Ammon's horn (tissue), 1 donor: Measurements from ENCODE around the gene BDH1.
"Not testable (repeated sequence)": the region's sequence is repeated elsewhere in the genome, so short reads cannot be mapped to it uniquely, and the experiment has no call there.

ENCODE experiments used
- DNase-seq: peaks from one replicate; pipeline ENCODE4 v3.0.0-alpha.2; 2016; ENCODE audit warnings: low spot score

BDH1 gene, protein sequence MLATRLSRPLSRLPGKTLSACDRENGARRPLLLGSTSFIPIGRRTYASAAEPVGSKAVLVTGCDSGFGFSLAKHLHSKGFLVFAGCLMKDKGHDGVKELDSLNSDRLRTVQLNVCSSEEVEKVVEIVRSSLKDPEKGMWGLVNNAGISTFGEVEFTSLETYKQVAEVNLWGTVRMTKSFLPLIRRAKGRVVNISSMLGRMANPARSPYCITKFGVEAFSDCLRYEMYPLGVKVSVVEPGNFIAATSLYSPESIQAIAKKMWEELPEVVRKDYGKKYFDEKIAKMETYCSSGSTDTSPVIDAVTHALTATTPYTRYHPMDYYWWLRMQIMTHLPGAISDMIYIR

GRCh38 chr3:197555281-197556261 is at the start of gene BDH1:
Gene BDH1 (minus strand): TSS chr3:197555968. CDS start chr3:197546443, 9,525 bp downstream.
- DNase-seq = peak; percentile 59

GRCh38 chr3:197603317-197603933 is 47.7 kb upstream of the BDH1 start:
- DNase-seq = no peak

- DNase-seq = not testable (repeated sequence)
Measured at GRCh38 chr3:197602351-197602750, 46.6 kb upstream of the BDH1 start.

- DNase-seq = not testable (repeated sequence)
Measured at GRCh38 chr3:197601566-197601840, 45.7 kb upstream of the BDH1 start.

DNA sequence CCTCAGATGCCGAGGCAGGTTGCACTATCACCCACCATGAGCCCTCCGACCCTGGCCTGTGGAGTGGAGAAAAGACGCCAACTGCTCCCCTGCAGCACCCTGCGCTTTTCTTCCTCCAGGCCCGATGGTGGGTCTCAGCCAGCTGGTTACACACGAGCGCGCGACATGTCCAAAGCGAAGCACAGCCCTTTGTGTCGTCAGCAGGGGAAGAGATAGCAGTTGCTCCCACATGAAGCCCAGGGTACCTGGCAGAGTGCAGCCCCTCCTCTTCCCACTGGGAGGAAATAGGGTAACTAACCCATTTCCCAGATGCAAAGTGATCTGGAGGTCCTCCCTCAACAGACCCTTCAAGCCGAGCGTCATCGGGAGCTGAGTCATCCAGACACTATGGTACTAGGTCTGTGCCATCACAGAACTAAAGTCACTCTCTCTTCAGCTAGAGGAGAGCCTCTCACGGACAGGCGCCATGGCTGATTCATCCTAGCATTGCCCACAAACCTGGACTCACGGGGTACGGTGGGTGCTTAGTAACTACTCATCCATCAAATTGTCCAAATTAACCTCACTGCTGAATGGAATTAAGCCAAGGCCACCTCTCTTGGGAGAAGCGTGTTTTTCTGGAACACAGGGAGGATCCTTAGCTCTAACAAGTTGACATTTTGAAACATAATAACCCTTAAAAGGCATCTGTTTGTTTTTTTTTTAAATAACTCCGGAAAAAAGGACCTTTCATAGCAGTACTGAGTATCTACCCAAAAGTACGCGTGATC is 45.2 kb upstream of the BDH1 start:
- DNase-seq = no peak

DNA sequence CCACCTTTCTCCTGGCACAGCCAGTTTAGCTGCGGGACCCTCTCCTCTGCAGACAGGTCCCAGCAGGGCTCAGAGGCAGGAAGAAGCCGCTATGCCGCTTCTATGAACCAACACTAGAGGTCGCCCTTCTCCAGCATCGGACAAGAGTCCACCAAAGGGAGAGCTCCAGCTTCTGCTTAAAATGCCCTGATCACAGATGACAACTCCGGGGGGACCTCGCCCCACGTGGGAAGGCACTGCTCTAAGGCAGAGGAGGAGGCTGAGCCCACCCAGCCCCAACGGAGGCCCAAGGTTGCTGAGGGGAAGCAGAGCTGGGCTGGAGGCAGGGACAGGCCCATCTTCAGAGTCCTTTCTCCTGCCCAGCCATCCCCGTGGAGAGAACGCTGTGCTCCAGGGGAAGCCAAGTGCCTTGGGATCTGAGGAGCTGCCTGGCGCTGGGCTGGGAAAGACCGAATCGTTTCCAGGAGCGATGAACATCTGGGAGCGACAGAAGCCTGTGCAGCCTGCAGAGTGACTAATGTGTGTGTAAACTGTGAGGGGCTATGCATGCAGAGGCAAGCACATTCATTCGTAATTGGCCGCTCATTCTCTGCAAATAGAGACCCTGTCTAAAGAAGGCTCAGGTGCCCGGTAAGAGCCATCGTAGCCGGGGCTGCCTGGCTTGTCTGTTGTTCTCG is 43.5 kb upstream of the BDH1 start:
- DNase-seq = peak; percentile 87

GRCh38 chr3:197598404-197598980 is 42.7 kb upstream of the BDH1 start:
- no peak for DNase-seq

DNA sequence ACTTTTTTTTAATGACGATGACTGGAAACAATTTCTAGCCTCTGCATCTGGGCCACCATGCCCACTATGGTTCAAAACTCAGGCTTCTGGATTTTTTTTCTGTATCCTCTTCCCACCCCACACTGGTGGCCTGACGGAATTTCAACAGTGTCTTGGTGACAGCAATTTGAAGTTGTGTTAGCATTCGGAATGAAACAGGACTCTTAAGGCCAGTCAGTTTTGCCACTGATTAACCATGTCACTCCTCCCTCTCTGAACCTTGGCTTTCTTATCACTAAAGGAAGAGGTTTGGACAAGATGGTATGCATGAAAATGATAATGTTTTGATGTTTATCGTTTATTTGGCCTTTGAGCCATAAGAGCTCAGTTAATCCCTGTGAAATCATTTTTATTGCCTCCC is 41.6 kb upstream of the BDH1 start:
- DNase-seq = no peak

- DNase-seq = peak; percentile 43
Measured at GRCh38 chr3:197595470-197596185, 39.9 kb upstream of the BDH1 start.

DNA sequence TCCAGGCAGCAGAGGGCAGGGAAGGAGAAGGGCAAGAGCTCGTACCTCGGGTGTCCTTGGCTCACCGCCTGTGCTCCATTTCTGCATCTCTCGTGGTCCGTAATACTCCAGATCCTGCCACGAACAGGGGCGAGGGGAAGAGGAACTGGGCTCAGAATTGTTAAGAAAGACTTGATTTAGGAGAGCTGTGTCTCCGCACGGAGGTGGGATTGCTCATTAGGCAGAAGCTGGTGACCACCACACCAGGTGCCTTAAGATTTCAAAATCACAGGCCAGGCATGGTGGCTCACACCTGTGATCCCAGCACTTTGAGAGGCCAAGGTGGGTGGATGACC is 37.2 kb upstream of the BDH1 start:
- no peak for DNase-seq

- no peak for DNase-seq
Measured at GRCh38 chr3:197592361-197593045, 36.7 kb upstream of the BDH1 start.

GRCh38 chr3:197591816-197592215 is 36.0 kb upstream of the BDH1 start:
- DNase-seq = no peak

DNA sequence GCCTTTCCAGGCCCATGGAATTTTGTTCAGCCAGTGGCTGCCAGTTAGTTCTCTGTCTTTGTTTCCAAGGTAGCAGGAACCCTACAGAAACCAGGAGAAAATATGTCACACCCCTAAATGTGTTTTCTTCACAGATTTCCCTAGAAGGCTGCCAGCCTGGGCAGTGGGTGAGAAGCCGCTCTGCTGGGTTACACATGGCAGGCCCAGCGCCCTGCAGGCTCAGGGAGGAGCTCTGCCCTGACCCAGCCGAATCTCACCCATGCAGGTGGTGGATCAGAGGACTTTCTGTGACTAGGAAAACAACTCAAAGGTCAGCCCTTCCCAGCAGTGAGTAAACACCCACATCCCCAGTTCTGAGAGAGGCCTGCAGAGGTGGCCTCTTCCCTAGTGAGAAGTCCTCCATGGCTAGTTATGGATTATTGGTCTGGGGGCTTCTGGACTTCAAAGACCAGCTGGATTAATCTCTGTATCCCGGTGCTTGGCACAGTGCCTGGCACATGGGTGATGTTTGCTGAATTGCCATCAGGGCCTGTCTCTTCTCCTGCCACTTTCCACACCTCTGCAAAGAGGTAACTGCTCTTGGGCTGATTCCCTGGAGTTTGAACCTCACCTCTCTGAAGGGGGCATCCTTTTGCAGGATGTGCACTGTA is 34.7 kb upstream of the BDH1 start:
- no peak for DNase-seq

- no peak for DNase-seq
Measured at GRCh38 chr3:197589545-197589944, 33.8 kb upstream of the BDH1 start.

- DNase-seq = not testable (repeated sequence)
Measured at GRCh38 chr3:197586768-197587167, 31.0 kb upstream of the BDH1 start.

- no peak for DNase-seq
Measured at GRCh38 chr3:197586181-197586580, 30.4 kb upstream of the BDH1 start.

DNA sequence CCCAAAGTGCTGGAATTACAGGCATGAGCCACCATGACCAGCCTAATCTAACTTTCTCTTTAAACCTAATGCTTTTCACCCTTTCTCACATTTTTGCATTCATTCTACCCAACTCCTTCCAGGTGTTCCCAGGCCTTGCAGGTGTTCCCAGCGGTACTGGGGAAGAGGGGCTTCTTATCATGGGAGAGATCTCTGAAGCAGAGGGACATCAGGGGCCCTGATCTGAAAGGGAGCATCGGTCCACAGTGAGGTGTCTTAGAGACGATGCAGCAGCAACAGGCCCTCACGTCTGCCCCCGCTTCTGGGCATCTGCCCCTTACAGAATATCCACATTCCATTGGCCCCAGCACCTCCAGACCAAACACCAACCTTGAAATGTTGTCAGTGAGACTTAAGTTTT is 29.0 kb upstream of the BDH1 start:
- no peak for DNase-seq

GRCh38 chr3:197583371-197583770 is 27.6 kb upstream of the BDH1 start:
- no peak for DNase-seq

- no peak for DNase-seq
Measured at GRCh38 chr3:197580253-197580691, 24.5 kb upstream of the BDH1 start.
